Measurements from ENCODE around the gene COLQ. TPM values are rescaled to one million over a fixed set of nuclear protein-coding genes. Genes with fewer than 3 reads are reported as not detected.

COLQ gene
- total RNA-seq, 3 donors from 2014 or later: 1.1 to 3.0 (median 1.5) TPM

DNA sequence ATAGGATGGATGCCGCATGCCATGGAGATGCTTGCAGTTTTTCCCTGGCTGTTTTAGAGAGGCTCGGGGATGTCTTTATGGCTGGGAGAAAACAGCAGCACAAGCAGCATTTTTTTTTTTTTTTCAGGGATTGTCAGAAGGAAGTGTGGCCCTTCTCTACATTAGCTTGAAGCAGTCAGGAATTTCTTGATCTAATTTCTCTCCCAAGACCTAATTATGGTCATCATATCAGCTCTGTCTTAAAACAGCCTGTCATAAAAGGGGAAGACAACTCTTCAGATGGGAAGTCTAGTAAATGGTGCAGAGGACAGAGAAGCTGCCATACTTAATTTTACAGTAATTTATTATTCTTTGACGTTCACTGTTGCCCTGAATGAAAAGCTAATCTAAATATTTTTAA lies 49.6 kb downstream of the COLQ start:
- Histone ChIP-seq H3K9me3 (no peaks in the 10 kb centered on the region), H3K4me3 (no peak overlapping the region), H3K36me3 (ENCODE audit: low read depth) (no peaks in the 10 kb centered on the region), H3K4me1 (ENCODE audit: low read depth) (no peaks in the 10 kb centered on the region)
- TF ChIP-seq, protein P1, sequence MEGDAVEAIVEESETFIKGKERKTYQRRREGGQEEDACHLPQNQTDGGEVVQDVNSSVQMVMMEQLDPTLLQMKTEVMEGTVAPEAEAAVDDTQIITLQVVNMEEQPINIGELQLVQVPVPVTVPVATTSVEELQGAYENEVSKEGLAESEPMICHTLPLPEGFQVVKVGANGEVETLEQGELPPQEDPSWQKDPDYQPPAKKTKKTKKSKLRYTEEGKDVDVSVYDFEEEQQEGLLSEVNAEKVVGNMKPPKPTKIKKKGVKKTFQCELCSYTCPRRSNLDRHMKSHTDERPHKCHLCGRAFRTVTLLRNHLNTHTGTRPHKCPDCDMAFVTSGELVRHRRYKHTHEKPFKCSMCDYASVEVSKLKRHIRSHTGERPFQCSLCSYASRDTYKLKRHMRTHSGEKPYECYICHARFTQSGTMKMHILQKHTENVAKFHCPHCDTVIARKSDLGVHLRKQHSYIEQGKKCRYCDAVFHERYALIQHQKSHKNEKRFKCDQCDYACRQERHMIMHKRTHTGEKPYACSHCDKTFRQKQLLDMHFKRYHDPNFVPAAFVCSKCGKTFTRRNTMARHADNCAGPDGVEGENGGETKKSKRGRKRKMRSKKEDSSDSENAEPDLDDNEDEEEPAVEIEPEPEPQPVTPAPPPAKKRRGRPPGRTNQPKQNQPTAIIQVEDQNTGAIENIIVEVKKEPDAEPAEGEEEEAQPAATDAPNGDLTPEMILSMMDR (IDR thresholded peaks at IDR 0.05): no peak
- no peak for ATAC-seq
- intact Hi-C loops (cut with DNase I, micrococcal nuclease): no loop called here
- no peak for DNase-seq

DNA sequence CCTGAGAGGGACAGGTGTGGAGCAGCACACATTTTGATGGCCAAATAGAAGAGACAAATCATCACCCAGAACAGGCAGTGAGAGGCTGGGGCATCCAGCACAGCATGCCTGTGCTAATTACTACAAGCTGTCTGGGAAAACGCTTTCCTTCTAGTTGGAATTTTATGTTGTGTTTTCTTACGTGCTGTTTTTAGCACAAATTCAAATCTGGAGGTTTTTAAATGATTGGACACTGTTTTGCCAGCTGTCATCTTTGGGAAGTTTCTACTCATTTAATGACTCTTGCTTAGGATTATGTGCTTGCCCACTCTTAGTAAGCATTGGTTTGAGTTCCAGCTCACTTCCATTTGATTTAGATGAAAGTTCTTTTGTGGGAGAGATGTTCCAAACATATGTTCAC lies 50.7 kb downstream of the COLQ start:
- Histone ChIP-seq H3K36me3 (ENCODE audit: low read depth) (no peaks in the 10 kb centered on the region), H3K4me3 (no peak overlapping the region), H3K9me3 (no peaks in the 10 kb centered on the region), H3K4me1 (ENCODE audit: low read depth) (no peaks in the 10 kb centered on the region)
- DNase-seq (no peak), ATAC-seq (no peak)
- intact Hi-C loops (cut with DNase I, micrococcal nuclease): no loop called here
- TF ChIP-seq, protein P1 (IDR thresholded peaks at IDR 0.05): no peak

DNA sequence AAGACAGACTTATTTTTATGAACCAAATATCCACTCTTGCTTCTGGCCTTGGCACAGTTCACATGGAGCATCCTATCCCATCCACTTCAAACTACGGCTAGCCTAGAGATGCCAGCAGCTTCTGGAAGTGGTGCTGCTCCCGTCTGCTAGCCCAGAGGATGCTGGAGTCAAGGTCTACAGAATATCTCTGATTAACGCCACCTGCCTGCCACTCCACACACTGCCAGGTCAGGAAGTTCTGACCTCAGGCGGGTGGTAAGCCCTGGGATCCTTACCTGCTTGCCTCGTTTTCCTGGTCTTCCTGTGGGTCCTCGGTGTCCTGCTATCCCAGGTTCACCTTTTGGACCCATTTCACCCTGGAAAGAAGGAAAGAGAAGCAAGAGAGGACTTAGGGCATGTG lies 51.2 kb downstream of the COLQ start:
- TF ChIP-seq, protein P1 (IDR thresholded peaks at IDR 0.05): no peak
- no peaks in the 10 kb centered on the region for H3K36me3 ChIP-seq (ENCODE audit: low read depth)
- no peaks in the 10 kb centered on the region for H3K4me1 ChIP-seq (ENCODE audit: low read depth)
- no peak overlapping the region for H3K4me3 ChIP-seq
- no peaks in the 10 kb centered on the region for H3K9me3 ChIP-seq
- intact Hi-C loops (cut with DNase I, micrococcal nuclease): no loop called here
- DNase-seq: no peak
- ATAC-seq: no peak

DNA sequence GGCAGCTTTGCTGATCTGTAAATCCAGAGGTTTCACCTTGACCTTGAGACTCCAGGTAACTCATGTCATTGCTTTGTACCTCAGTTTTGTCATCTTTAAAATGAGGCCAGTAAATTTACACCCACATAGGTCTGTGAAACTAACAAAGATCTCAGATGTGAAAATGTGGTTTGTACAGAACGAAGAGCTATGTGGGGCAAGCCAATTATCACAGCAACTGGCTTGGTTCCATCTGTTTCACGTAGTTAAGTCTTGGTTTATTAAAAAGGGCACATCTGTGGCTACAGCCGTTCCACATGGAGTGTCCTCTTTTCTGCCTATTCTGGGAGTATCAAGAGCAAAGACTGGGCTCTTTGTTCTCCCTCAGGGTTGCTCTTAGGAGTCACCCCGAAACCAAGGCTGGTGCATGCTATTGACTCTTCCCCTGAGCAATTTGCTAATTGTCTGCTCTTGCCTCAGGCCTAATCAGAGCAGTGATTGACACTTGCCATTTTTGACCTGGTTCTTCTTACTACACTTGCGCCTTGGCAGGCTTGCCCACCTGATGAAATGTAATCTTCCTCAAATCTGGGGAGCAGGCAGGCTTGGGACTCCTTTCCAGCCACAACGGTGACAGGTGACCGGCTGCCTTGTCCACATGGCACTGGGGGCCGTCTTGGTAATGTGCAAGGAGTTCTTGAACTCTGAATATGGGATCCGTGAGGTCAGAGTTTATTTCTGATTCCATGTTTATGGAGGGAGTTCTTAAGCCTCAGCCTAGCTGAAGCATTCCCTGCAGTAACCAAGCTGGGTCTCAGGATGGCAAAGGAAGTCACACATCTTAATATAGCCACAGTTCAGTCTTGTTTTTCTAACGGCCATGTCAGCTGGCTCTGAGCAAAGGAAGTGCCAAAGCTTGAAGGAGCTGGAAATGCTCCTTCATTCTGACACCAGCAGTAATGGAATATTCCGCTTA lies 54.0 kb downstream of the COLQ start:
- no peaks in the 10 kb centered on the region for H3K36me3 ChIP-seq (ENCODE audit: low read depth)
- DNase-seq (no peak), ATAC-seq (no peak)
- H3K9me3 ChIP-seq: no peaks in the 10 kb centered on the region
- TF ChIP-seq, protein P1 (IDR thresholded peaks at IDR 0.05): no peak
- no peak overlapping the region for H3K4me3 ChIP-seq
- intact Hi-C loops (cut with DNase I, micrococcal nuclease): no loop called here
- no peaks in the 10 kb centered on the region for H3K4me1 ChIP-seq (ENCODE audit: low read depth)

DNA sequence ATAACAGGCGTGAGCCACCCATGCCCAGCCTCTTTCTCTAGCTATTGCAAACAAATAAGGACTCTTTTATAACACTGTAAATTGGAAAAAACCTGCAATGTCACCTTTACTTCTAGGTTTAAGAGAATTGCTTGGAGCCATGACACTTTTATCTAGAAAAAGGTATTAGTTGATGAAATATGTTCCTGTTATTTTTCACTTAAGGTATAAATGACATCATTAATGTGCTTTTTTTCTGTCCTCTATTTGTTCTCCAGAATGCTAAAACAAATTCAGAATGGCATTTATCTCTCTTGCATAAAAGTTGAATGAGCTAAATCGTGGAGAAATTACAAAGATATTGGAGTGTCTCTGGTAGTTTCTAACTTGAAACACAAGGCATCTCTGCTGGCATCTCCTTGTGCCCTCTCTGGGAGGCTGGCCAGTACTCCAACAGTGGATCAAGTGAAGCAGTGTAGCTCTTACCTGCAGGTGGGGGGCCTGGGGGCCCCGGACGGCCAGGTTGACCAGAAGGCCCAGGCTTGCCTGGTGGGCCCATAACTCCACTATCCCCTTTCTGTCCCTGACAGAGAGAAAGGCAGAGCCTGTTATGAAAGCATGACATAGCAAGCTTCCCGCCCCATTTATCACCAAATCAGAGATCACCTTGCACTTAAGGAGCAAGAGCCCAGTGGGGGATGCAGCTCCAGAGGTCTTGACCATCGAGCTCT lies 55.5 kb downstream of the COLQ start:
- TF ChIP-seq, protein P1 (IDR thresholded peaks at IDR 0.05): no peak
- H3K4me3 ChIP-seq: no peak overlapping the region
- DNase-seq (no peak), ATAC-seq (no peak)
- no peaks in the 10 kb centered on the region for H3K9me3 ChIP-seq
- H3K4me1 ChIP-seq (ENCODE audit: low read depth): no peaks in the 10 kb centered on the region
- intact Hi-C loops (cut with DNase I, micrococcal nuclease): no loop called here
- H3K36me3 ChIP-seq (ENCODE audit: low read depth): no peaks in the 10 kb centered on the region

Data from mucosa of descending colon (tissue), 3 donors.